IMR-90 (cell line): Measurements from ENCODE around the gene ADAMTS13. TPM values are rescaled to one million over a fixed set of nuclear protein-coding genes. Genes with fewer than 3 reads are reported as not detected.

Experiments used
- ATAC-seq: fragments of 200-7000 bp; cut with Tn5 transposase; 2 replicates; pipeline ENCODE4 v1.9.1; 2020; ENCODE audit warnings: low read depth, mild to moderate bottlenecking, moderate library complexity
- BruUV-seq: library from RNA; stranded (reverse); fragments of 400-500 nt; replicated peaks from 2 replicates; lab custom pipeline; 2021; lab: Mats Ljungman, UMichigan
- CTCF ChIA-PET: fragments of 300-600 bp; formaldehyde crosslinking; extraction: SDS; loops from one replicate; lab custom pipeline; 2021; ENCODE audit warnings: antibody characterized with exemption; lab: Yijun Ruan, JAX
- POLR2A ChIA-PET: fragments of 300-600 bp; sonication (Branson Sonifier 250); formaldehyde crosslinking; loops from one replicate; lab custom pipeline; 2022; ENCODE audit warnings: antibody characterized with exemption; ENCODE audit not compliant: unreplicated experiment; lab: Charles Lee
- DNase-seq: peaks from one replicate; pipeline ENCODE4 v3.0.0; 2013
- H2AFZ ChIP-seq: replicated peaks from 2 replicates; pipeline ENCODE3; 2013; ENCODE audit warnings: low read length, mild to moderate bottlenecking; ENCODE audit not compliant: poor library complexity
- H2AK5ac ChIP-seq: 2 replicates; pipeline ENCODE4 v1.6.1; 2013; ENCODE audit warnings: low read depth, low read length, inconsistent platforms
- H2AK9ac ChIP-seq: replicated peaks from 2 replicates; pipeline ENCODE3; 2013; ENCODE audit warnings: mild to moderate bottlenecking, low read depth, low read length, moderate library complexity; ENCODE audit not compliant: poor library complexity
- H2BK120ac ChIP-seq: 2 replicates; pipeline ENCODE4 v1.6.1; 2013; ENCODE audit warnings: low read depth, low read length, inconsistent platforms
- H2BK15ac ChIP-seq: 3 replicates; pipeline ENCODE4 v1.6.1; 2013; ENCODE audit warnings: low read depth, low read length, inconsistent platforms
- H2BK20ac ChIP-seq: 2 replicates; pipeline ENCODE4 v1.6.1; 2013; ENCODE audit warnings: low read depth, mild to moderate bottlenecking, inconsistent platforms, low read length, moderate library complexity
- H2BK5ac ChIP-seq: 2 replicates; pipeline ENCODE4 v1.6.1; 2013; ENCODE audit warnings: mild to moderate bottlenecking, low read depth, low read length, inconsistent platforms; ENCODE audit not compliant: poor library complexity, severe bottlenecking
- H3K14ac ChIP-seq: replicated peaks from 2 replicates; pipeline ENCODE4 v1.6.1; 2013; ENCODE audit warnings: low read depth, low read length, inconsistent platforms
- H3K18ac ChIP-seq: 2 replicates; pipeline ENCODE4 v1.6.1; 2013; ENCODE audit warnings: low read depth, low read length, control low read depth
- H3K23ac ChIP-seq: 2 replicates; pipeline ENCODE4 v1.6.1; 2013; ENCODE audit warnings: low read depth, low read length, inconsistent platforms
- H3K27ac ChIP-seq: 2 replicates; pipeline ENCODE4 v1.5.1; 2013; ENCODE audit warnings: mild to moderate bottlenecking, control low read depth, low read length; ENCODE audit not compliant: insufficient read depth
- H3K27me3 ChIP-seq: 2 replicates; pipeline ENCODE4 v1.6.1; 2013; ENCODE audit warnings: low read length; ENCODE audit not compliant: control insufficient read depth, insufficient read depth
- H3K36me3 ChIP-seq: 2 replicates; pipeline ENCODE4 v1.6.1; 2013; ENCODE audit warnings: low read length, mixed read lengths; ENCODE audit not compliant: control insufficient read depth, insufficient read depth
- H3K4ac ChIP-seq: 2 replicates; pipeline ENCODE4 v1.6.1; 2013; ENCODE audit warnings: low read depth, low read length, inconsistent platforms
- H3K4me1 ChIP-seq: 2 replicates; pipeline ENCODE4 v1.6.1; 2013; ENCODE audit warnings: low read length, mixed read lengths; ENCODE audit not compliant: control insufficient read depth, insufficient read depth
- H3K4me2 ChIP-seq: 2 replicates; pipeline ENCODE4 v1.6.1; 2013; ENCODE audit warnings: low read depth, mild to moderate bottlenecking, control low read depth, low read length, moderate library complexity
- H3K4me3 ChIP-seq: 2 replicates; pipeline ENCODE4 v1.5.1; 2013; ENCODE audit warnings: low read depth, mild to moderate bottlenecking, control low read depth, low read length, moderate library complexity; ENCODE audit not compliant: insufficient read depth
- H3K56ac ChIP-seq: 2 replicates; pipeline ENCODE4 v1.6.1; 2013; ENCODE audit warnings: low read length, inconsistent platforms; ENCODE audit not compliant: insufficient read depth; ENCODE audit errors: extremely low read depth
- H3K79me1 ChIP-seq, 2 experiments: 2 replicates each; pipeline ENCODE4 v1.6.1; 2013; ENCODE audit warnings: low read length in 2 of 2, inconsistent platforms in 1 of 2, low read depth in 1 of 2
- H3K9ac ChIP-seq: 2 replicates; pipeline ENCODE4 v1.6.1; 2013; ENCODE audit warnings: low read depth, low read length, control low read depth
- H3K9me1 ChIP-seq: 2 replicates; pipeline ENCODE4 v1.6.1; 2013; ENCODE audit warnings: low read length, inconsistent platforms; ENCODE audit not compliant: insufficient read depth
- H3K9me3 ChIP-seq: 2 replicates; pipeline ENCODE4 v1.6.1; 2013; ENCODE audit warnings: low read length; ENCODE audit not compliant: control insufficient read depth, insufficient read depth
- H4K20me1 ChIP-seq: 2 replicates; pipeline ENCODE4 v1.6.1; 2013; ENCODE audit warnings: low read length, inconsistent platforms; ENCODE audit not compliant: insufficient read depth
- H4K5ac ChIP-seq: 2 replicates; pipeline ENCODE4 v1.6.1; 2013; ENCODE audit warnings: mild to moderate bottlenecking, low read depth, low read length, control low read depth
- H4K8ac ChIP-seq, 2 experiments: 2 replicates each; pipeline ENCODE4 v1.6.1; 2013; ENCODE audit warnings: low read depth in 2 of 2, low read length in 2 of 2, control low read depth in 1 of 2, inconsistent platforms in 1 of 2
- H4K91ac ChIP-seq: 2 replicates; pipeline ENCODE4 v1.6.1; 2013; ENCODE audit warnings: low read depth, low read length, inconsistent platforms; ENCODE audit not compliant: insufficient read depth
- BHLHE40 ChIP-seq: fragments of 150-350 bp; IDR thresholded peaks from 2 replicates; pipeline ENCODE4 v1.6.1; 2016; ENCODE audit warnings: mild to moderate bottlenecking, low read depth, low read length
- CEBPB ChIP-seq: IDR thresholded peaks from 2 replicates; pipeline ENCODE4 v1.6.1; 2012; ENCODE audit warnings: low read depth, low read length, improper control_type of control experiment
- CHD1 ChIP-seq: IDR thresholded peaks from 2 replicates; pipeline ENCODE4 v1.6.1; 2012; ENCODE audit warnings: low read depth, low read length, improper control_type of control experiment
- ELK1 ChIP-seq: fragments of 150-350 bp; IDR thresholded peaks from 2 replicates; pipeline ENCODE4 v1.6.1; 2016; ENCODE audit warnings: low read depth, mild to moderate bottlenecking, low read length, moderate library complexity, borderline replicate concordance
- MAFK ChIP-seq: IDR thresholded peaks from 2 replicates; pipeline ENCODE4 v1.6.1; 2012; ENCODE audit warnings: low read depth, low read length, improper control_type of control experiment
- MAZ ChIP-seq: IDR thresholded peaks from 2 replicates; pipeline ENCODE4 v1.6.1; 2012; ENCODE audit warnings: low read depth, mild to moderate bottlenecking, low read length, improper control_type of control experiment, moderate library complexity, borderline replicate concordance
- MXI1 ChIP-seq: IDR thresholded peaks from 2 replicates; pipeline ENCODE4 v1.6.1; 2012; ENCODE audit warnings: low read depth, mild to moderate bottlenecking, low read length, moderate library complexity, borderline replicate concordance
- NFE2L2 ChIP-seq: fragments of 150-350 bp; IDR thresholded peaks from 2 replicates; pipeline ENCODE4 v1.6.1; 2016; ENCODE audit warnings: low read depth, mild to moderate bottlenecking, low read length
- POLR2A ChIP-seq: IDR thresholded peaks from 2 replicates; pipeline ENCODE4 v1.6.1; 2012; ENCODE audit warnings: mild to moderate bottlenecking, low read depth, low read length
- RCOR1 ChIP-seq: IDR thresholded peaks from 2 replicates; pipeline ENCODE4 v1.6.1; 2012; ENCODE audit warnings: mild to moderate bottlenecking, low read length, improper control_type of control experiment; ENCODE audit not compliant: insufficient replicate concordance
- RFX5 ChIP-seq: IDR thresholded peaks from 2 replicates; pipeline ENCODE4 v1.8.0; 2012; ENCODE audit warnings: low read depth, mild to moderate bottlenecking, low read length, moderate library complexity
- USF2 ChIP-seq: fragments of 150-350 bp; IDR thresholded peaks from 2 replicates; pipeline ENCODE4 v1.6.1; 2017; ENCODE audit warnings: mild to moderate bottlenecking, antibody characterized with exemption, low read length, low read depth
- WGBS, 2 experiments: methylation state at CpG; one replicate each; pipeline versions ENCODE4 v1.1.5 to v1.1.7; 2013; ENCODE audit warnings: missing lambda C conversion rate in 2 of 2; ENCODE audit not compliant: insufficient read length in 1 of 2; ENCODE audit errors: extremely low coverage in 2 of 2; 5-methylcytosine and 5-hydroxymethylcytosine counted together
- dilution Hi-C: fragments of 300-500 bp; cut with HindIII; formaldehyde crosslinking; loops from one replicate; pipeline ENCODE4 v1.14.3; 2018; ENCODE audit warnings: low sequenced_read_pairs; ENCODE audit not compliant: unreplicated experiment
- in situ Hi-C: fragments of 300-500 bp; cut with MboI; formaldehyde crosslinking; loops from 3 replicates; pipeline ENCODE4 v1.14.3; 2019; ENCODE audit warnings: low sequenced_read_pairs, inconsistent platforms, mixed read lengths
- intact Hi-C: fragments of 100-400 bp; cut with micrococcal nuclease; formaldehyde crosslinking; loops from 2 replicates; pipeline ENCODE4 v1.10.0; 2022
- polyA plus RNA-seq, 3 experiments: library from polyadenylated mRNA; depleted of rRNA; stranded (reverse); fragments of >200 nt; gene quantifications; 2 replicates each; pipeline ENCODE4 v1.2.3, GENCODE V29; 2012; ENCODE audit warnings: low replicate concordance in 1 of 3
- total RNA-seq: library from RNA; depleted of rRNA; stranded (reverse); fragments of >200 nt; gene quantifications from 2 replicates; pipeline ENCODE4 v1.2.3, GENCODE V29; 2012

Gene ADAMTS13
- total and polyA plus RNA-seq, 2 of the 4 experiments (the other 2 are of a cell fraction), result 0.18 to 2.8 TPM

- no peak overlapping the region for H3K4ac ChIP-seq
- no peak overlapping the region for H3K27ac ChIP-seq
- no peak overlapping the region for H3K14ac ChIP-seq
- H3K27me3 ChIP-seq, result peaks cover 15% of the 10 kb centered on the region
- H2AFZ ChIP-seq, result no peak overlapping the region
- dilution Hi-C loops (no loop called here), intact Hi-C loops (no loop called here), in situ Hi-C loops (no loop called here)
- no peak overlapping the region for H3K18ac ChIP-seq
- no peak overlapping the region for H3K56ac ChIP-seq
- no peak overlapping the region for H2BK5ac ChIP-seq
- H3K9me3 ChIP-seq, result no peaks in the 10 kb centered on the region
- no peaks in the 10 kb centered on the region for H3K79me1 ChIP-seq
- H4K8ac ChIP-seq, result no peak overlapping the region
- H3K4me2 ChIP-seq, result no peak overlapping the region
- no peak overlapping the region for H4K5ac ChIP-seq
- no peak overlapping the region for H2BK20ac ChIP-seq
- no peak for DNase-seq
- ATAC-seq, result no peak
- H2BK120ac ChIP-seq, result no peak overlapping the region
- H3K9ac ChIP-seq, result no peak overlapping the region
- ChIA-PET CTCF (no interaction called here), POLR2A (no interaction called here)
- H3K4me1 ChIP-seq, result peaks cover 8% of the 10 kb centered on the region; the same call in 1 of the 2 replicates
- no peak overlapping the region for H3K4me3 ChIP-seq
- H3K23ac ChIP-seq, result no peak overlapping the region
- peaks cover 8% of the 10 kb centered on the region; the same call in 1 of the 2 replicates for H4K20me1 ChIP-seq
- H3K9me1 ChIP-seq, result peaks cover 14% of the 10 kb centered on the region
- no peak overlapping the region for H2AK9ac ChIP-seq
- 82% methylated on average over 17 of the region's 22 CpGs; no CpG with 5 or more reads in 1 of the 2 experiments for WGBS, 2 experiments
- H4K91ac ChIP-seq, result no peak overlapping the region
- TF ChIP-seq RCOR1 (no peak), POLR2A (no peak), NFE2L2 (no peak), CEBPB (no peak), RFX5 (no peak), ELK1 (no peak), CHD1 (no peak), BHLHE40 (no peak), MAZ (no peak), MAFK (no peak), MXI1 (no peak), USF2 (no peak)
- BruUV-seq, result no TSS peak
- H3K36me3 ChIP-seq, result peaks cover 4% of the 10 kb centered on the region; the same call in 1 of the 2 replicates
- H2AK5ac ChIP-seq, result no peak overlapping the region
- H2BK15ac ChIP-seq, result no peak overlapping the region
Observed at GRCh38 chr9:133425049-133425632, 3.0 kb downstream of the ADAMTS13 start.
